Measurements from ENCODE around the gene AFDN. TPM values are rescaled to one million over a fixed set of nuclear protein-coding genes. Genes with fewer than 3 reads are reported as not detected.

AFDN gene
- total RNA-seq, 4 donors from 2014 or later: 196 to 311 (median 224) TPM

GRCh38 chr6:167953551-167953950 lies 126.8 kb downstream of the AFDN start:
- intact Hi-C loops (cut with DNase I): no loop called here
- TF ChIP-seq, protein P1, sequence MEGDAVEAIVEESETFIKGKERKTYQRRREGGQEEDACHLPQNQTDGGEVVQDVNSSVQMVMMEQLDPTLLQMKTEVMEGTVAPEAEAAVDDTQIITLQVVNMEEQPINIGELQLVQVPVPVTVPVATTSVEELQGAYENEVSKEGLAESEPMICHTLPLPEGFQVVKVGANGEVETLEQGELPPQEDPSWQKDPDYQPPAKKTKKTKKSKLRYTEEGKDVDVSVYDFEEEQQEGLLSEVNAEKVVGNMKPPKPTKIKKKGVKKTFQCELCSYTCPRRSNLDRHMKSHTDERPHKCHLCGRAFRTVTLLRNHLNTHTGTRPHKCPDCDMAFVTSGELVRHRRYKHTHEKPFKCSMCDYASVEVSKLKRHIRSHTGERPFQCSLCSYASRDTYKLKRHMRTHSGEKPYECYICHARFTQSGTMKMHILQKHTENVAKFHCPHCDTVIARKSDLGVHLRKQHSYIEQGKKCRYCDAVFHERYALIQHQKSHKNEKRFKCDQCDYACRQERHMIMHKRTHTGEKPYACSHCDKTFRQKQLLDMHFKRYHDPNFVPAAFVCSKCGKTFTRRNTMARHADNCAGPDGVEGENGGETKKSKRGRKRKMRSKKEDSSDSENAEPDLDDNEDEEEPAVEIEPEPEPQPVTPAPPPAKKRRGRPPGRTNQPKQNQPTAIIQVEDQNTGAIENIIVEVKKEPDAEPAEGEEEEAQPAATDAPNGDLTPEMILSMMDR (IDR thresholded peaks at IDR 0.05): no peak
- no peak for TF ChIP-seq POLR2A (IDR thresholded peaks at IDR 0.05)
- Histone ChIP-seq H3K36me3 (peaks cover 34 to 38% of the 10 kb centered on the region in 2 donors), H3K9me3 (no peaks in the 10 kb centered on the region), H3K4me3 (replicated peaks in 1 of 3) (no peak overlapping the region), H3K27me3 (no peaks in the 10 kb centered on the region), H3K4me1 (peaks cover 0 to 8% of the 10 kb centered on the region in 2 donors), H3K27ac (no peak overlapping the region)
- DNase-seq: no peak
- 96 to 97% methylated on average over 5 of the region's 5 CpGs for WGBS, 2 donors

DNA sequence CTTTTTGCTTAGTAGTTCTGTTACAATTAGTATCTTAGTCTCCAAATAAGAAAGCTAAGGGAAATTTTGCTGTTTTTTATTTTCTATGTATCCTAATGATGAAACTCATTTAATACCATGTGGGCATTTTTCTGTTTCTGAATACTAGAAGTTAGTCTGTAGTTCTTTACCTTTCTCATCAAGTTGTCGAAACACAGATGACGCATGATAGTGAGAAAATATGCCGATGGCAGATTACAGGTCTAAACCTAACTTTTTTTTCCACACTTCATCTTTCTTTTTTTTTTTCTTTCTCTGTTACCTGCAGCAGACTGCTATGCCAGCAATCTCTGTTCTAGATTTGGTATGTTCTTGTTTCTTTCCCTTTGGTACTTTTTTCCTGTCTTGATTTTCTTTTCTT lies 127.4 kb downstream of the AFDN start:
- H3K9me3 ChIP-seq: no peaks in the 10 kb centered on the region
- H3K4me1 ChIP-seq: peaks cover 0 to 8% of the 10 kb centered on the region in 2 donors
- H3K27me3 ChIP-seq: no peaks in the 10 kb centered on the region
- H3K27ac ChIP-seq: no peak overlapping the region
- H3K36me3 ChIP-seq: peaks cover 28 to 32% of the 10 kb centered on the region in 2 donors
- TF ChIP-seq, protein P1 (IDR thresholded peaks at IDR 0.05): no peak
- no peak for TF ChIP-seq POLR2A (IDR thresholded peaks at IDR 0.05)
- WGBS, 2 donors: 92 to 97% methylated on average over 3 of the region's 3 CpGs
- DNase-seq: no peak
- H3K4me3 ChIP-seq (replicated peaks in 1 of 3): no peak overlapping the region
- intact Hi-C loops (cut with DNase I): no loop called here

GRCh38 chr6:167956491-167956890 lies 129.8 kb downstream of the AFDN start:
- Histone ChIP-seq H3K27me3 (no peaks in the 10 kb centered on the region), H3K36me3 (peaks cover 9 to 11% of the 10 kb centered on the region in 2 donors), H3K4me3 (replicated peaks in 1 of 3) (no peak overlapping the region), H3K27ac (no peak overlapping the region), H3K4me1 (peaks cover 0 to 8% of the 10 kb centered on the region in 2 donors), H3K9me3 (no peaks in the 10 kb centered on the region)
- no peak for DNase-seq
- 95% methylated on average over 6 of the region's 6 CpGs for WGBS, 2 donors
- intact Hi-C loops (cut with DNase I): no loop called here
- TF ChIP-seq POLR2A (IDR thresholded peaks at IDR 0.05): no peak
- TF ChIP-seq, protein P1 (IDR thresholded peaks at IDR 0.05): no peak

GRCh38 chr6:167956983-167957492 lies 130.3 kb downstream of the AFDN start:
- 79 to 96% methylated on average over 7 to 8 of the region's 8 CpGs for WGBS, 2 donors
- Histone ChIP-seq H3K36me3 (peaks cover 3 to 5% of the 10 kb centered on the region in 2 donors), H3K4me3 (replicated peaks in 1 of 3) (no peak overlapping the region), H3K27me3 (no peaks in the 10 kb centered on the region), H3K27ac (no peak overlapping the region), H3K4me1 (peaks cover 0 to 8% of the 10 kb centered on the region in 2 donors), H3K9me3 (no peaks in the 10 kb centered on the region)
- intact Hi-C loops (cut with DNase I): no loop called here
- no peak for DNase-seq
- TF ChIP-seq, protein P1 (IDR thresholded peaks at IDR 0.05): no peak
- TF ChIP-seq POLR2A (IDR thresholded peaks at IDR 0.05): no peak

GRCh38 chr6:167957626-167958025 lies 130.9 kb downstream of the AFDN start:
- WGBS, 2 donors: 93 to 98% methylated on average over 6 of the region's 6 CpGs
- no peaks in the 10 kb centered on the region for H3K9me3 ChIP-seq
- DNase-seq: no peak
- H3K27ac ChIP-seq: no peak overlapping the region
- intact Hi-C loops (cut with DNase I): no loop called here
- H3K27me3 ChIP-seq: no peaks in the 10 kb centered on the region
- peaks cover 4 to 5% of the 10 kb centered on the region in 2 donors for H3K36me3 ChIP-seq
- TF ChIP-seq, protein P1 (IDR thresholded peaks at IDR 0.05): no peak
- no peak for TF ChIP-seq POLR2A (IDR thresholded peaks at IDR 0.05)
- H3K4me1 ChIP-seq: peaks cover 0 to 8% of the 10 kb centered on the region in 2 donors
- H3K4me3 ChIP-seq (replicated peaks in 1 of 3): no peak overlapping the region

Measured in thyroid gland (tissue), 4 donors.